Stimulated activated CD4-positive, alpha-beta T cell treated with anti-CD3 and anti-CD28 coated beads, Interleukin-1b, Interleukin-23, amount 100 ng/mL, for 1 hour (primary cell): ENCODE data around the gene SEPTIN1.

Experiments
- DNase-seq, 2 donors: peaks; one replicate each; pipeline ENCODE4 v3.0.0-alpha.2; 2020; ENCODE audit warnings: low read depth in 2 of 2

SEPTIN1 gene, protein sequence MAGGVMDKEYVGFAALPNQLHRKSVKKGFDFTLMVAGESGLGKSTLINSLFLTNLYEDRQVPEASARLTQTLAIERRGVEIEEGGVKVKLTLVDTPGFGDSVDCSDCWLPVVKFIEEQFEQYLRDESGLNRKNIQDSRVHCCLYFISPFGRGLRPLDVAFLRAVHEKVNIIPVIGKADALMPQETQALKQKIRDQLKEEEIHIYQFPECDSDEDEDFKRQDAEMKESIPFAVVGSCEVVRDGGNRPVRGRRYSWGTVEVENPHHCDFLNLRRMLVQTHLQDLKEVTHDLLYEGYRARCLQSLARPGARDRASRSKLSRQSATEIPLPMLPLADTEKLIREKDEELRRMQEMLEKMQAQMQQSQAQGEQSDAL

DNA sequence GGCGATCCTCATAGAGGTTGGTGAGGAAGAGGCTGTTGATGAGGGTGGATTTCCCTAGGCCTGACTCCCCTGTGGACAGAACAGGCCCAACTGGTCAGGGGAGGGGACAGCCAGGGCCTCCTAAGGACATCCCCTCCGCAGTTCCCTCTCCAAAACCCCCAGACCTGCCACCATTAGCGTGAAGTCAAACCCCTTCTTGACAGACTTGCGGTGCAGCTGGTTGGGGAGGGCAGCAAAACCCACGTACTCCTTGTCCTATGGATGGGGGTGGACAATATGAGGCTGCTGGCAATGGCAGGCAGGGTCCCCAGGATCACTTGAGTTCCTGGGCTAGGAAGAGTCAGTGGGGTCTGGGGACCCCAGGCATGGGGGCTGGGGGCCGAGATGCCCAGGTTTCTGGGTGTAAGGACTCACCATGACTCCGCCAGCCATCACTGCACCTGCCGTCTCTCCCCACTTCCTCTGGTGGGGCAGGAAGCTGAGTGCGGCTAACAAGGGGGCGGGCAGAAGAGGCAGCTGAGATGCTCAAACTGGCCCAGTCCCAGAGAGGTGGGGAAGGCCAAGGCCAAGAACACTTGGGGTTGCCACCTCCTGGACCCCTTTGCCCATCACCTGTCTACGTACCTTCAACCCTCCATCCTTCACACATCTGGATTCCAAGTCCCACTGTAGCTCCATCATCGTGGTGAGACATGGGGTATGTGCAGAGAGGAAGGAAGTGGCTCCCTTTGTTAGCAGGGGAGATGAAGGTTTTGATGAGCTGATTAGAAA lies at the start of gene SEPTIN1:
TSS of gene SEPTIN1 (minus strand) at position 451 of the 771 bp plus-strand sequence. CDS start at position 432, 19 bp downstream.
- no peak for DNase-seq

DNA sequence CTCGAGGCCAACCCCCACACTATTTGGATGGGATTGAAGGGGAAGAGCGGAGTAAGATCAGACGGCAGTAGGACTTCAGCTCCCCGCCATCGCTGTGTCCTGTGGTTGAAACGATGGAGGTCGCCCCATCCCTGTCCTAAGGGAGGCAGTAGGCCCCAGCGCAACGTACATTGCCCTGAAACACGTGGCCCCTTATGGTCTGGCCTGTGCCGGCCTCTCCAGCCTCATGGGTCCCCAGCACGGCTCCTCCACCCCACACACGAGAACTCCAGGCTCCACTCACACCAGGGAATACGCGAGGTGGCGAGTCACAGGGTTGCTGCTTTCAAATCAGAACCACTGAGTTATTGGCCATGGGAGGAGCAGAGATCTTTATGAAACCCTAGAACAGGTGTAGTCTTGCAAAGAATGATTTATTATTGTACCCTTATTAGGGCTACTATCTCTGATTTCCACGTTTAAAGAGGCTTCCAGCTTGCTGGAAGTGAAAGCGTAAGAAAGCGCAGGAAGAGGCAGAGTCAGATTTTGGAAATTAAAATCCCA lies 48.1 kb upstream of the SEPTIN1 start:
- no peak for DNase-seq

DNA sequence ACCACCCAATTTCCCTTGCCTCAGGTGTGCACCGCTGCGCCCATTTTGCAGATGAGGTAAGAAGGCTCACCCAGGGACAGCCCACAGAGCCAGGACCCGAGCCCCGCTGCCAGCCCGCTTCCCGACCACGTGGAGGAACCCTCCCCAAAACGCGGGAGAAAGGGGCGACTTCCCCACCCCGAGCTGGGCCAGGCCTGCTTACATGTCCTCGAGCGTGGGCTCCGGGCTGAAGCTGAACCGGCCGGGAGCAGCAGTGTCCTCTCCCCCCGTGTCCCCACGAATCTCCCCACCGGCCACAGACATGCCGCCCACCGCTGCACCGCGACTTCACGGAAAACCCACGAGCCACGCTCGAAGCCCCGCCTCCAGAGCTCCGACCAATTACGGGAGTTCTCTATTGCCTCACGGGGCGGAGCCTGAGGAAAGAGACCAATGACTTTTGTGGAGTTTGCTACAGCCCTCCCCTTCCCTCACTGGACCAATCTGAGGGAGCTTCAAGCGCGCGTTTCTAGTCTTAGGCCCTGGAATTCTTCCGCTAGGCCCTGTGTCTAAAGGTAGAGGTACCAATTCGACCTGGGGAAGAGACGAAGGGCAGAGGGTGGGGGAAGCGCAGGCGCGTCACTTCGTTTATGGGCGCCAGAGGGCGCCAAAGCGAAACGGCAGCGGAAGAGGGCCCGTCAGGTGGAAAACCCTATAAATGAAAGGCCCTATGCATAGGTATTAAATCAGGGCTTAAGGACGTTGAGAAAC lies 47.5 kb upstream of the SEPTIN1 start, which contains the start of gene DCTPP1:
TSS of gene DCTPP1 (minus strand) at position 353 of the 750 bp plus-strand sequence. CDS start at position 303, 50 bp downstream.
- peak; percentile 89 to 93 for DNase-seq

DNA sequence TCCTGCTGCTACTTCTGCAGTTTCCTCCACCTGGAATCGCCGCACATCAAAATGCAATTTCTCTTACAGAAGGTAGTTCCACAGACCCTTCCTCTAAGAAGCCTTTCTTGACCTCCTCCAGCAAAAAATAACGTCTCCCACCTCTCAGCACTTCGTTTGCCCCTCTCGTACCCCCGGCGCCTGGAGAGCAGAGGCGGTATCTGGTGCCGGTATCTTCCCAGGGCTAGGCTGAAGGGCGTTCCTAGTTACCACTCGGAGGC lies 47.0 kb upstream of the SEPTIN1 start:
- no peak for DNase-seq

DNA sequence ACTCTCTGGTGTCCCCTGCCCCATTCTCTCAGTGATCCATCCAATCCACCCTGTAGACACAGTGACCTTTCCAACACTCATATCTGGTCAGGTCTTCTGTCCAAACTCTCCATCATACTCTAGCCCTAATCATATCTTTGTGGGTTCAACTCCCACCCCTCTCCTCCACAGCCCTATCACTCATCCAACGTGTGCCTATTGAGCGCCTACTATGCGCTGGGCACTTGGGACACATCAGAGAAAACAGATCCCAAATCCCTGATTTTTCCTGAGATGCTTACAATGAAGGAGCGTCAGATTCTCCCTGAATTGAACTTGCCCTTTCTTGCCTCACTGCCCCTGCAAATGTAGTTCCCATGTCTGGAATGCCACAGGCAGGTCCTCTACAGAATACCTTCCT lies 45.7 kb upstream of the SEPTIN1 start:
- DNase-seq, result no peak

DNA sequence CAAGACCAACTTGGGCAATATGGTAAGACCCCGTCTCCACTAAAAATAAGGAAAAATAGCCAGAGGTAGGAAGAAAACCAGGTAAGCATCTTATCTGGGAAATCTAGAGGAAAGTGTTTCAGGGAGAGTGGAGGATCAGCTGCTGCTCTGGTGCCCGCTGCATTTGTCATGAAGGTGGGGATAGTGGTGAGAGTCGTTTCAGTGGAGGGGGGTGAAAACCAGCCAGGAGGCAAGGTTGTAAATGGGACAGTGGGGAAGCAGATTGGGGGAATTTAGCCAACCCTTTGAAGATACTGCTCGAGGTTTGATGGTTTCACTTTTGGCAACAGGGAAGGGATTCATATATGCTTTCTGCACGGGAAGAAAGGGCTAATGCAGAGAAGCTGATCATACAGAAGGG lies 38.6 kb upstream of the SEPTIN1 start:
- DNase-seq, result no peak

DNA sequence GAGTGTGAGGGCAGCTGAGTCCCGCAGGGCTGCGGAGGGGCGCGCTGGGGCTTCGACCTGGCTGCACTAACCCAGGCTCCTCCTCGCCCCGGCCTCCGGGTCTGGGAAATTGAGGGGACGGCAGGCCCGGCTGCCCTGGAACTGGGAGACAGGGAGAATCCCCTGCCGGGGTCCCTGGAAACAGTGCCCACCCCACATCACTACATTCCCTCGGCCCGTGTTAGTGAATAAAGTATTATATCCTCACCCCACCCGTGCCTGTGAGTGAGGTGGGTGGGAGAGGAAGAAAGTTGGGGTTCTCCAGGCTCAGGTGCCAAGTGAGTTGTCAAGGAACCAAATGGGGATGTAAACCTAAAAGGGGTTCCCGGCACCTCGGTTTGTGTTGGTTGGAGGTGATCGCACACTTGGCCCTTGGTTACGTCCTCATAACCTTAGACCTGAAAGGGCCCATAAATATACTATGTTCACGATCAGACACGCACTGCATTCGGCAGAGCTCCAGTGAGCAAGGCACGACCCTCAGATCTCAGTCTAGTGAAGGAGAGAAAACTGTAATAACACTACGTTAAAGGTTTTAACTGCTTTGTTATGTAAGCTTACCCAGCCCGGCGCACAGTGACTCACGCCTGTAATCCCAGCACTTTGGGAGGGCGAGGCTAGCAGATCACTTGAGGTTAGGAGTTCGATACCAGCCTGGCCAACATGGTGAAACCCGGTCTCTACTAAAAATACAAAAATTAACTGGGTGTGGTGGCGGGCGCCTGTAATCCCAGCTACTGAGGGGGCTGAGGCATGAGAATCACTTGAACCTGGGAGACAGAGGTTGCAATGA lies 36.2 kb upstream of the SEPTIN1 start:
- DNase-seq, result no peak

DNA sequence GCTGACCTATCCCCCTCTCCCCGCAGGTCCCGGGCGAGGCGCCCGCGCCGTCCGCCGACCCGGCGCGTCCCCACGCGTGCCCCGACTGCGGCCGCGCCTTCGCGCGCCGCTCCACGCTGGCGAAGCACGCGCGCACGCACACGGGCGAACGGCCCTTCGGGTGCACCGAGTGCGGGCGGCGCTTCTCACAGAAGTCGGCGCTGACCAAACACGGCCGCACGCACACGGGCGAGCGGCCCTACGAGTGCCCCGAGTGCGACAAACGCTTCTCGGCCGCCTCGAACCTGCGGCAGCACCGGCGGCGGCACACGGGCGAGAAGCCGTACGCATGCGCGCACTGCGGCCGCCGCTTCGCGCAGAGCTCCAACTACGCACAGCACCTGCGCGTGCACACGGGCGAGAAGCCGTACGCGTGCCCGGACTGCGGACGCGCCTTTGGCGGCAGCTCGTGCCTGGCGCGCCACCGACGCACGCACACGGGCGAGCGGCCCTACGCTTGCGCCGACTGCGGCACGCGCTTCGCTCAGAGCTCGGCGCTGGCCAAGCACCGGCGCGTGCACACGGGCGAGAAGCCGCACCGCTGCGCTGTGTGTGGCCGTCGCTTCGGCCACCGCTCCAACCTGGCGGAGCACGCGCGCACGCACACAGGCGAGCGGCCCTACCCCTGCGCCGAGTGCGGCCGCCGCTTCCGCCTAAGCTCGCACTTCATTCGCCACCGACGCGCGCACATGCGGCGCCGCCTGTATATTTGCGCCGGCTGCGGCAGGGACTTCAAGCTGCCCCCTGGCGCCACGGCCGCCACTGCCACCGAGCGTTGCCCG lies 35.4 kb upstream of the SEPTIN1 start:
- DNase-seq, result peak; percentile 64 to 75

DNA sequence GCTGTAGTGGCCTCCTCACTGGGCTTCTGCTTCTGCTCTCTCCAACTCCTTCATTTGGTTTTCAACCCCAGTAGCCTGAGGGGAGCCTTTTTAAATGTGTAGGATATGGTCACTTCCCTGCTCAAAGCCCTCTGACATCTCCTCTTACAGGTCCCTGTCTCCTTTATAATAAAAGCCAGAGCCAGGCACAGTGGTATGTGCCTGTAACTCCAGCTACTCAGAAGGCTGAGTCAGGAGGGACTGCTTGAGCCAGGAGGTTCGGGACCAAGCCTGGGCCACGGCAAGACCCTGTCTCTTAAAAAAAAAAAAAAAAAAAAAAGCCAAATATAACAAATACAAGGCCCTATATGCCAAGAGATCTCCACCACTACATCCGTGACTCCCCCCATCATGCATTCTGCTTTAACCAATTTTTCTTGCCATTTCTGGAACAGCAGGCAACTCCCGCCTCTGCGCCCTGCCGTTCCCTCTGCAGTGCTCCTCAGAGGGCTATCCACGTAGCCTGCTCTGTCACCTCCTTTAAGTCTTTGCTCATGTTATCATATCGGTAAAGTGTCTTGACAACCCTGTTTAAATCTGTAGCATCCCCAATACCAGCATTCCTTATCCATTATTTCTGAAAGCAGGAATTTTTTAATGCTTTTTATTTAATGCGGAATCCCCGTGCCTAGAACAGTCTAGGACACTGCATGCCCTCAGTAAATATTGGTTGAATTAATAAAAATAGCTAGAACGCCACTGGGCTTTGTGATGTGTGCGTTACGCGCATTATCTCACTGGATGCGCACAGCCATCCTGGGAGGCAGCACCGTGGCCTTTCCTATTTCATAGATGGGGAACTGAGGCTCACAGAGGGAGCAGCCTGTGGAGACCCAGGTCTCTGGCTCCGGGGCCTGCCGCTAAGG lies 34.5 kb upstream of the SEPTIN1 start:
- DNase-seq, result no peak

DNA sequence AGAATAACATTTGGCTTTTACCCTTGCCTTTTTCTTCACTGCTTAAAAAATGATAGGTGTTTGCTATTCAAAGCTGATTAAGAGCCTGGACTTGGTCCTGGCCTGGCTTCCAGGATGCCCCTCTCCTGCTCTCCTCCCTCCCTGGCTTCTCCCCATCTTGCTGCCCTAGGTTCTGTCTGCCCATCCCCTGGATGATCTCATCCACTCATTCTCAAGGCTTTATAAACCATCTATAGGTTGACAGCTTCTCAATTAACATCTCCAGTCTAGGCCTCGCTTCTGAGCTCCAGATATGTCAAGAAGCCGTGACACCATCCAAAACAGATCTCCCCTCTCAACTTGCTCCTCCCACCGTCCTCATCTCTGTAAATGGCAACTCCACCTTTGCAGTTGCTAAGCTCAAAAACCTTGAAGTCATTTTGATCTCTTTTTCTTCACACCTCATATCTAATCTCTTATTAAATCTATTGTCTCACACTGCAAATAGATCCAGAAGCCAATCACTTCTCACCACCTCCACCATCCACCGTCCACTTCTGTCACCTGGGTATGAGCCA lies 33.8 kb upstream of the SEPTIN1 start:
- no peak for DNase-seq

DNA sequence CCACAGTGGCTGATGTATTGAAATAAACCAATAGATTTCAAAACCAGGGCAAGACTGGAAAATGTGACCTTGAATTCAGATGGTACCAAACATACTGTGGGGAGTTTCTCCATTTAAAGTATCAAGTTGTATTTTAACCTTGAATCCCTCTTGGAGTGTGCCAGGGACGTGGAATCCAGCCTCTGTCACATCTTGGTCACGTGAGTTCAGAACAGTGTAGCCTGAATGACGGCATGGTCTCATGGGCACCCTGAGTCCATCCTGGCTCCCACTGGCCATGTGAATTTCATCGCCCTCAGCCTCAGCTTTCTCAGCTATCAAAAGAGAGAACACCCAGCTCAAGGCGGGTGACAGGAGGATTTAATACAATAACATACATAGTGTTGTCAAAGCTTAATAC lies 31.8 kb upstream of the SEPTIN1 start:
- no peak for DNase-seq

DNA sequence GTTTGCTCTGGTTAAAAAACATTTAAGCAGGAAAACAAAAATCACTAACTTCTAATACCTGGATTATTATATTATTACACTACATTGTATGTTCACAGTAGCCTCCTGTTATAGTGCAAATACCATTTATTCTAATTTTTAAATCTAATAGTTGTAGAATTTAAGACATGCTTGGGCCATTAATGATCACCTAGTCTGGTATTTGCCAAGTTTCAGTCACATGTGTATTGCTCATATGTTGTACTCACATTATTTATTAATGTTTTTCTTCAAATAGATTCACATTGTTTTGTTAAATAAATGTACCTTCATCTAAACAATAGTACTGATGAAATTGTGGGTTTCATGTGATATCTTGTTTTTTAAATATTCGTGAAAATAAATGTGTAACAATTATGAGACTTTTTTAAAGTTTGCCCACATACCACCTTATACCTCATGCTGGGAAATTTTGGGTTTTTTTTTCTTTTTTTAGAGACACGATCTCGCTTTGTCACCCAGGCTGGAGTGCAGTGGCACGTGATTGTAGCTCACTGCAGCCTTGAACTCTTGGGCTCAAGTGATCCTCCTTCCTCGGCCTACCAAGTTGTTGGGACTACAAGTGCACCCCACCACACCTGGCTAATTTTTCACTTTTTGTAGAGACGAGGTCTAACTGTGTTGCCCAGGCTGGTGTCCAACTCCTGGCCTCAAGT lies 30.9 kb upstream of the SEPTIN1 start:
- no peak for DNase-seq

DNA sequence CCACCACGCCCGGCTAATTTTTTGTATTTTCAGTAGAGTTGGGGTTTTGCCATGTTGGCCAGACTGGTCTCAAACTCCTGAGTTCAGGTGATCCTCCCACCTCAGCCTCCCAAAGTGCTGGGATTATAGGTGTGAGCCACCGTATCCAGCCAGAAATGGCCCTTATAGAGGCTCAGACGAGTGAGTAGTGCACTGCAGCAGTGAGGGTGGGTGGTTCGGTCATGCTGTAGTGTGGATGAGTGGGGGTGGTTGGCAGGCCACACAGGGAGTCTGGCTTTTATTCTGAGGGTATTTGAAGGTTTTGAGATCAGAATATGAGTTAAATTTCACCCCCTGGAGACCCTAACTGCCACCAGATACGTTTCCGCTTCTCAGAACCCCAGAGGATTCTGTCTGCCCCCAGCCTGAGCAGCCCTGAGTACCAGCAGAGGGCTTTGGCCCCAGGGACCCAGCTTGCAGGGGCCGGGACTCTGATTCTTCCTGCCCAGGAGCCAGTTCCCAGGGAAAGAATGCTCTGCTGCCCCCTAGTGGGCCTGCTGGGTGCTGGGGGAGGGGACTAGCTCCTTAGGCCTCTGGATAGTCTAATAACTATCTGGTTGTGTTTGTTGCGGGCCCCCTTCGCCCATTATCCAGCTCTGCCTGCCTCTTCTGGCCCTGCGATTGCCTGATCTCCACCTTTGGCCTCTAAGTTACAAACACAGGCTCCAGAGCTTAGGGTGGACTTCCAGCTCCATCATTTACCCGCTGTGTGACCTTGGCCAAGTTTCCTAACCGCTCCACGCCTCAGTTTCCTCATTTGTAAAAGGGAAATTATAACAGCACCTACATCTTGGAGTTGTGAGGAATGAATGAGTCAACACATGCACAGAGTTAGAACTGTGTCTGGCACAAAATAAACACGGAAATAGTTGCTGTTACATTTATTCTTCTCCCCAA lies 27.0 kb upstream of the SEPTIN1 start:
- DNase-seq, result peak; percentile 87 to 93

DNA sequence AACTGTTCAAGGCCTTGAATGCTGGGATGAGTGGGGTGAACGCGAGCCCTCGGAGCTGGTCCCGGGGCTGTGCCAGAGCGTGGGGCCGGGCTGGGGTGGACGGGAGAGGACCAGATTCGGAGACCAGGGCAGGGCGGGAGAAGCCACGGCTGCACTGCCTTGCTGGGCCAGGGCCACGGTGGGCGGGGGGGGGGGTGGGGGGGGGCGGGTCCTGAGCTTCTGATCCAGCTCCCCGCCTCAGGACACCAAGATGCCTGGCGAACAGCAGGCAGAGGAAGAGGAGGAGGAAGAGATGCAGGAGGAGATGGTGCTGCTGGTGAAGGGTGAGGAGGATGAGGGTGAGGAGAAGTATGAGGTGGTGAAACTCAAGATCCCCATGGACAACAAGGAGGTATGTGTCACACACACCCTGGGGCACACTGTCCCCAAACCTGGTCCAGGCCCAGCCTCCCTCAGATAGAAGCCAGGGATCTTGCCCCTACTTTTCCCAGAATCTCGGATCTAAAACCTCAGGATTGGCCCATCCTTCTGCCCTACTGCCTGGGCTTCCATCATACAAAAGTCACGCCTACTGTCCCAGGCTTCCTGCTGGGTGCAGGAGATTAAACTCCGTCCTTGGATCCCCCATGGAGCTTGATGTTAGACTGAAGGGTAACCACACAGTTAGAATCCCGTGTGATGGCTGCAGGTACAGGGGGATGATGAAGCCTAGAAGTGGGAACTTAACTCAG lies 25.6 kb upstream of the SEPTIN1 start:
- no peak for DNase-seq

DNA sequence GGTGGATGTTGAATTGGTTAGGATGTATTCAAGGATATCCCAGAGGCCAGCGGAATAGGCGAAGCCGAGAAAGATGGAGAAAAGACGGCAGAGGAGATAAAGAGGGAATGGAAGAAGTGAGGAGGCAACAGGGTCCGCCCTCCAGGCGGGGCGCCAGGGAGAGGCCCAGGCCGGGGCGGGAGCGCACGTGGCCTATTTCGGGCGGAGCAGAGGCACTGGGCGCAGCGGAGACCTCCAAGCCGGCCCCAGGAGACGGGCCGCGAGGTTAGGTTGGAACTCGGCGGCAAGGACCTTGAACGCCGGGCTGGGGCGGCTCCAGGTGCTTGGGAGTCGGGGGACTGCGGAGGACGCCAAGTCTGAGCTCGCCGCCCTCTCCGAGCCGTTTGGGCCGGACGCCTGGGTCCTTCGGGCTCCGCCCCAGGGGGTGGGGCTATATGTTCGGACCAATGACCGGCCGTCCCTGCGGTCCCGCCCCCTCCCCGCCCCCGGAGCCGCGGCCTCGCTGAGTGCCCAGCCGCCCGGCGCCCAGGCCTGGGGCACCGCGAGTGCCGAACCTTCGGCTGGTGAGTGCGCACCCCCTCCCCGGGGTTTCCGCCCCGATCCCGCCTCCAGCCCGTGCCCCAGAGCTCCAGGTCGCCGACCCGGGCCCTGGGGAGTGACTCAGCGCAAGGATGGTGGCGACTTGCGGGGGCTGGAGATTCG lies 24.9 kb upstream of the SEPTIN1 start, which contains the start of gene ZNF771:
TSS of gene ZNF771 (plus strand) at position 505 of the 702 bp plus-strand sequence. CDS start 448 bp downstream, outside the sequence.
- DNase-seq, result peak; percentile 75 to 92

DNA sequence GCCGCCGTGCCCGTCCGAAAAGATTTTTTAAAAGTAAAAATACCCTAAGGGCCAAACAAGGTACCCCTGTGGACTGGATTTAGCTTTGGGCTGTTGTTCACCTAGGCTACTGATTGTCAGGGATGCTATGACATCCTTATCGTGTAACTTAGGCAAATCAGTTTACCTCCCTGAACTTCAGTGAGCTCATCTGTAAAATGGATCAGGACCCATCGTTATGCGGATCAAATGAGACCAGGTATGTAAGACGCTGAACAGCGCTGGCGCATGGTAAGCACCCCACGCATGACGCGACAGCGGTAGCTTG lies 24.4 kb upstream of the SEPTIN1 start:
- DNase-seq, result no peak
